ENCODE results near the gene LMTK3. TPM values are rescaled to one million over a fixed set of nuclear protein-coding genes. Genes with fewer than 3 reads are reported as not detected.
A peak's percentile ranks its signal among the peaks of the same experiment; 100 is the strongest.

Gene LMTK3
- total RNA-seq, 3 donors from 2014 or later = 1.8 to 2.6 (median 2.0) TPM

DNA sequence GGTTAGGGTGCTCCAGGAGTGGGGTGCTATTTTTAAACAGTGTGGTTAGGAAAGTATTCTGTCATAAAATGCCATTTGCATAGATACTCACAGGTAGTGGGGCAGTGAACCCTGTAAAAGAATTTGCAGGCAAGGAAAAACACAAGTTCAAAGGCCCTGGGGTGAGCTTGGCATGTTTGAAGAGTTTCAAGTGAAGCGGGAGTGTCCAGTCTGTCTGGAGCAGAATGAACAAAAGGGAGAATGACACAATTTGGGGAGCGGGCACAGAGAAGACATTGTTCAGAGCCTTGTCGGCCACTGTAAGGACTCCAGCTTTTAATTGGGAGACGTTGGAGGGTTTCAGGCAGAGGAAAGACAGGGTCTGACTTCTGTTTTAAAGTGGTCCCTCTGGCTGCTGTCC lies 63.1 kb downstream of the LMTK3 start:
- ATAC-seq = no peak
- peak overlapping the region; percentile 92 for H3K4me3 Mint-ChIP-seq
- peaks cover 10% of the 10 kb centered on the region for H3K27me3 Mint-ChIP-seq (ENCODE audit: low read depth)
- H3K36me3 Mint-ChIP-seq (ENCODE audit: insufficient read depth) = peaks cover 37% of the 10 kb centered on the region
- H3K4me1 Mint-ChIP-seq (ENCODE audit: low read depth) = peaks cover 29% of the 10 kb centered on the region
- H3K9me3 Mint-ChIP-seq = no peaks in the 10 kb centered on the region
- DNase-seq = no peak

DNA sequence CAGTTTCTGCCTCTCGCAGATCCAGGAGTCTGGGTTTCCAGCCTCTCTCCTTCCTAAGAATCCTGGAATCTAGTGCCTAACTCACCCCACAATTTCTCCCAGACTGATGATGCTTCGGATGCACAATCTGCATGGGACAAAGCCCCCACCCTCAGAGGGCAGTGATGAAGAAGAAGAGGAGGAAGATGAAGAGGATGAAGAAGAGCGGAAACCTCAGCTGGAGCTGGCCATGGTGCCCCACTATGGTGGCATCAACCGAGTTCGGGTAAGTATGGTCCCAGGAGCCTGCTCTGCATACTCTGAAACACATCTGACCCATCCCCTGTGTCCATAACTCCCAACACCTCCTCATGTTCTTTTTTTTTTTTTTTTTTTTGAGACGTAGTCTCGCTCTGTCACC lies 65.1 kb downstream of the LMTK3 start:
- peak overlapping the region; percentile 92 for H3K4me3 Mint-ChIP-seq
- peaks cover 35% of the 10 kb centered on the region for H3K4me1 Mint-ChIP-seq (ENCODE audit: low read depth)
- peaks cover 29% of the 10 kb centered on the region for H3K36me3 Mint-ChIP-seq (ENCODE audit: insufficient read depth)
- ATAC-seq (no peak), DNase-seq (no peak)
- peaks cover 18% of the 10 kb centered on the region for H3K27me3 Mint-ChIP-seq (ENCODE audit: low read depth)
- no peaks in the 10 kb centered on the region for H3K9me3 Mint-ChIP-seq

GRCh38 chr19:48445606-48446481 lies 65.8 kb downstream of the LMTK3 start, which contains the start of gene GRWD1:
Gene GRWD1 (plus strand): TSS chr19:48445983. CDS start chr19:48446006, 23 bp downstream.
- peak; percentile 95 to 96 for ATAC-seq
- peak; percentile 91 for DNase-seq
- Mint-ChIP-seq H3K4me3 (peak within 1 kb of the TSS; percentile 92), H3K27me3 (ENCODE audit: low read depth) (peaks cover 21% of the 10 kb centered on the region), H3K36me3 (ENCODE audit: insufficient read depth) (peaks cover 29% of the 10 kb centered on the region), H3K9me3 (no peaks in the 10 kb centered on the region), H3K4me1 (ENCODE audit: low read depth) (peaks cover 35% of the 10 kb centered on the region)

DNA sequence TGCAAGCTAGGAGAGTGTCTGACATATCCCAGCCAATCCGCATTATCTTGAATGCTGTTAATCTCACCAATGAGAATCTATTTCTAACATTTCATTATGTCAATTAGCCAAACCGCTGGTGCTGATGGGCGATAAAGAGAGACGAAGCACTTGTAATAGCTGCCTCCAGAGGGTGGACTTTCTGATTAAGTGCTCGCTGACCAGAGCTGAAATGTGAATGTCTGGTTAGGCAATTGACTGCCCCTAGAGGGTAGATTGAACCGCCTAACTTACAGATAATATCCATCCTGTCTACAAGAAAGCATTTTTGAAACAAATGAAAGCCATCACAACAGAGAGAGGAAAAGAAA lies 66.4 kb downstream of the LMTK3 start:
- no peaks in the 10 kb centered on the region for H3K9me3 Mint-ChIP-seq
- ATAC-seq (peak; percentile 4 to 8), DNase-seq (no peak)
- H3K4me1 Mint-ChIP-seq (ENCODE audit: low read depth) = peaks cover 35% of the 10 kb centered on the region
- peaks cover 21% of the 10 kb centered on the region for H3K27me3 Mint-ChIP-seq (ENCODE audit: low read depth)
- peaks cover 27% of the 10 kb centered on the region for H3K36me3 Mint-ChIP-seq (ENCODE audit: insufficient read depth)
- H3K4me3 Mint-ChIP-seq = peak overlapping the region; percentile 92

DNA sequence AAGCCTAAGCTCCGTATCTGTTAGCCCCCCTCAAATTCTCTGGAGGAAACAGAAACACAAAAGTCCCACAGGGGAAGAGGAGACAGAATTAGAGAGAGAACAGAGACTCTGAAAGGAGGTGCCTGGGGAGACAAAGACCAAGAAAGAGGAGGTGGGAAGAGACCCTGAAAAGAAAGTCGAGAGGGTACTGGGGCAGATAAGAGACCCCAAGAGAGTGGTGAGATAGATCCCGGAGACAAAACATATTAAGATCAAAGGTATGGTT lies 66.8 kb downstream of the LMTK3 start:
- Mint-ChIP-seq H3K4me3 (peak overlapping the region; percentile 92), H3K36me3 (ENCODE audit: insufficient read depth) (peaks cover 25% of the 10 kb centered on the region), H3K9me3 (no peaks in the 10 kb centered on the region), H3K4me1 (ENCODE audit: low read depth) (peaks cover 35% of the 10 kb centered on the region), H3K27me3 (ENCODE audit: low read depth) (peaks cover 21% of the 10 kb centered on the region)
- DNase-seq (no peak), ATAC-seq (no peak)

- peaks cover 35% of the 10 kb centered on the region for H3K4me1 Mint-ChIP-seq (ENCODE audit: low read depth)
- peaks cover 21% of the 10 kb centered on the region for H3K27me3 Mint-ChIP-seq (ENCODE audit: low read depth)
- ATAC-seq (no peak), DNase-seq (no peak)
- H3K4me3 Mint-ChIP-seq = peak overlapping the region; percentile 92
- peaks cover 21% of the 10 kb centered on the region for H3K36me3 Mint-ChIP-seq (ENCODE audit: insufficient read depth)
- H3K9me3 Mint-ChIP-seq = no peaks in the 10 kb centered on the region
Measured at GRCh38 chr19:48444129-48444935, 67.3 kb downstream of the LMTK3 start.

GRCh38 chr19:48443731-48444128 lies 67.9 kb downstream of the LMTK3 start:
- no peak for ATAC-seq
- DNase-seq = no peak
- Mint-ChIP-seq H3K4me1 (ENCODE audit: low read depth) (peaks cover 35% of the 10 kb centered on the region), H3K9me3 (no peaks in the 10 kb centered on the region), H3K27me3 (ENCODE audit: low read depth) (peaks cover 21% of the 10 kb centered on the region), H3K36me3 (ENCODE audit: insufficient read depth) (peaks cover 17% of the 10 kb centered on the region), H3K4me3 (no peak overlapping the region)

- Mint-ChIP-seq H3K27me3 (ENCODE audit: low read depth) (peaks cover 21% of the 10 kb centered on the region), H3K4me1 (ENCODE audit: low read depth) (peaks cover 31% of the 10 kb centered on the region), H3K36me3 (ENCODE audit: insufficient read depth) (peaks cover 12% of the 10 kb centered on the region), H3K4me3 (no peak overlapping the region), H3K9me3 (no peaks in the 10 kb centered on the region)
- ATAC-seq (no peak), DNase-seq (no peak)
Measured at GRCh38 chr19:48443256-48443655, 68.4 kb downstream of the LMTK3 start.

DNA sequence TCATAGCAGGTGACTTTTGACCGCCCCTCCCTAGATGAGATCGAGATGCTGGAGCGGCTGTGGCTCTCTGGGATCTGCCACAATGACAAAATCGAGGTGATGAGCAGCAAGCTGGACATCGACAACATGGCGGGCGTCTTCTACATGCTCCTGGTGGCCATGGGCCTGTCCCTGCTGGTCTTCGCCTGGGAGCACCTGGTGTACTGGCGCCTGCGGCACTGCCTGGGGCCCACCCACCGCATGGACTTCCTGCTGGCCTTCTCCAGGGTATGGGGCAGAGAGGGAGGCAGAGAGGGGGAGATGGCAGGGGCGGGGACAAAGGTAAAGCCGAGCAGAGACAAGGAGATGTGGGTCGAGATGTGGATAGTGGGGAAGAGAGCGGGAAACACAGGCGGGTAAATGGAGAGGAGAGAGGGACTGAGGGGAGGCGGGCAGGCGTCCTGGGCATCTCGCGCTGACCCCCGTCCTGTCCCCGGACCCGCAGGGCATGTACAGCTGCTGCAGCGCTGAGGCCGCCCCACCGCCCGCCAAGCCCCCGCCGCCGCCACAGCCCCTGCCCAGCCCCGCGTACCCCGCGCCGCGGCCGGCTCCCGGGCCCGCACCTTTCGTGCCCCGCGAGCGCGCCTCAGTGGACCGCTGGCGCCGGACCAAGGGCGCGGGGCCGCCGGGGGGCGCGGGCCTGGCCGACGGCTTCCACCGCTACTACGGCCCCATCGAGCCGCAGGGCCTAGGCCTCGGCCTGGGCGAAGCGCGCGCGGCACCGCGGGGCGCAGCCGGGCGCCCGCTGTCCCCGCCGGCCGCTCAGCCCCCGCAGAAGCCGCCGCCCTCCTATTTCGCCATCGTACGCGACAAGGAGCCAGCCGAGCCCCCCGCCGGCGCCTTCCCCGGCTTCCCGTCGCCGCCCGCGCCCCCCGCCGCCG lies 69.3 kb downstream of the LMTK3 start:
- H3K4me3 Mint-ChIP-seq = peak overlapping the region; percentile 47
- H3K27me3 Mint-ChIP-seq (ENCODE audit: low read depth) = peaks cover 28% of the 10 kb centered on the region
- no peaks in the 10 kb centered on the region for H3K9me3 Mint-ChIP-seq
- ATAC-seq (no peak), DNase-seq (no peak)
- peaks cover 3% of the 10 kb centered on the region for H3K36me3 Mint-ChIP-seq (ENCODE audit: insufficient read depth)
- peaks cover 25% of the 10 kb centered on the region for H3K4me1 Mint-ChIP-seq (ENCODE audit: low read depth)

GRCh38 chr19:48441360-48442050 lies 70.1 kb downstream of the LMTK3 start:
- Mint-ChIP-seq H3K9me3 (no peaks in the 10 kb centered on the region), H3K36me3 (ENCODE audit: insufficient read depth) (peaks cover 1% of the 10 kb centered on the region), H3K4me3 (peak overlapping the region; percentile 47), H3K4me1 (ENCODE audit: low read depth) (peaks cover 22% of the 10 kb centered on the region), H3K27me3 (ENCODE audit: low read depth) (peaks cover 31% of the 10 kb centered on the region)
- no peak for ATAC-seq
- DNase-seq = no peak

DNA sequence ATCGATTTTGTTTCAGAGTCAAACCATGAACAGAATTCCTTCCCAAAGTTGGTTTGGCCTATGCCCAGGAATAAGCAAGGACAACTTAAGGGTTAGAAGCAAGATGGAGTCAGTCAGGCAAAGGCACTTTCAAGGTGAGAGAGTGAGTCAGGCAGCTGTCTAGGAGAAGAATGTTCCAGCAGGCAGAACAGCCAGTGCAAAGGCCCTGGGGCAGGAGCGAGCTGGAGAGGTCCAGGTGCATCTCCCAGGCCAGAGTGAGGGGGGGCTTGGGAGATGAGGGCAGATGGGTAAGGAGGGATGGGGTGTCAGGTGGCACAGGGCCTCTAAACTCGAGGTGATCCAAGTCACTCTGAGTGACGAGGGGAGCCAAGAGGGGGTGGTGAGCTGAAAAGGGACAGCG lies 75.0 kb downstream of the LMTK3 start:
- no peak overlapping the region for H3K4me3 Mint-ChIP-seq
- DNase-seq (no peak), ATAC-seq (no peak)
- H3K4me1 Mint-ChIP-seq (ENCODE audit: low read depth) = no peaks in the 10 kb centered on the region
- no peaks in the 10 kb centered on the region for H3K9me3 Mint-ChIP-seq
- H3K36me3 Mint-ChIP-seq (ENCODE audit: insufficient read depth) = no peaks in the 10 kb centered on the region
- H3K27me3 Mint-ChIP-seq (ENCODE audit: low read depth) = peaks cover 24% of the 10 kb centered on the region

Measured in activated T-cell treated with anti-CD3 and anti-CD28 coated beads, Interleukin-2, amount 50 U/mL, for 4 hours (primary cell).